Smooth muscle cell (in vitro differentiated cells): Measurements from ENCODE around the gene RSBN1. TPM values are rescaled to one million over a fixed set of nuclear protein-coding genes. Genes with fewer than 3 reads are reported as not detected.

Experiments used
- DNase-seq: peaks from one replicate; lab custom pipeline; 2025; ENCODE audit not compliant: unreplicated experiment; lab: John Stamatoyannopoulos, UW
- H2AFZ ChIP-seq: fragments of 200-600 bp; sonication (generic); 2 replicates; pipeline ENCODE4 v1.6.0; 2016; ENCODE audit warnings: antibody characterized with exemption, low read depth, mild to moderate bottlenecking
- H3F3A ChIP-seq: fragments of 200-600 bp; sonication (generic); 2 replicates; pipeline ENCODE4 v1.6.0; 2017; ENCODE audit warnings: antibody characterized with exemption, low read depth
- H3K27ac ChIP-seq: fragments of 200-600 bp; sonication (generic); 2 replicates; pipeline ENCODE4 v1.5.1; 2016; ENCODE audit warnings: low read depth, mild to moderate bottlenecking
- H3K27me3 ChIP-seq: fragments of 200-600 bp; sonication (generic); 2 replicates; pipeline ENCODE4 v1.6.1; 2016; ENCODE audit warnings: low read depth, mild to moderate bottlenecking
- H3K36me3 ChIP-seq: fragments of 200-600 bp; sonication (generic); 2 replicates; pipeline ENCODE4 v1.5.1; 2016; ENCODE audit warnings: low read depth
- H3K4me1 ChIP-seq: fragments of 200-600 bp; sonication (generic); 2 replicates; pipeline ENCODE4 v1.5.1; 2016; ENCODE audit warnings: low read depth
- H3K4me2 ChIP-seq: fragments of 200-600 bp; sonication (generic); 2 replicates; pipeline ENCODE4 v1.6.0; 2016; ENCODE audit warnings: mild to moderate bottlenecking
- H3K4me3 ChIP-seq: fragments of 200-600 bp; sonication (generic); 2 replicates; pipeline ENCODE4 v1.5.1; 2016; ENCODE audit warnings: mild to moderate bottlenecking
- H3K79me2 ChIP-seq: fragments of 200-600 bp; sonication (generic); 2 replicates; pipeline ENCODE4 v1.6.0; 2016; ENCODE audit warnings: low read depth, mild to moderate bottlenecking
- H3K9ac ChIP-seq: fragments of 200-600 bp; sonication (generic); 2 replicates; pipeline ENCODE4 v1.6.0; 2016; ENCODE audit warnings: low read depth
- H3K9me3 ChIP-seq: fragments of 200-600 bp; sonication (generic); replicated peaks from 2 replicates; pipeline ENCODE4 v1.5.1; 2016; ENCODE audit warnings: low read depth
- H4K20me1 ChIP-seq: fragments of 200-600 bp; sonication (generic); 2 replicates; pipeline ENCODE4 v1.6.0; 2016; ENCODE audit warnings: low read depth
- WGBS: methylation state at CpG from one replicate; pipeline ENCODE4 v1.1.7; 2016; ENCODE audit warnings: low lambda C conversion rate; 5-methylcytosine and 5-hydroxymethylcytosine counted together
- polyA plus RNA-seq: library from polyadenylated mRNA; unstranded; fragments of >200 nt; fragmentation: Nextera tagmentation; extraction: Ambion mirVana; gene quantifications from 2 replicates; pipeline ENCODE4 v1.2.1, GENCODE V29; 2016
- total RNA-seq: library from RNA; depleted of rRNA; stranded (reverse); fragments of >200 nt; gene quantifications from 2 replicates; pipeline ENCODE4 v1.2.3, GENCODE V29; 2014
- TF ChIP-seq, protein P1 (sequence below): fragments of 200-600 bp; sonication (generic); IDR thresholded peaks from 2 replicates; pipeline ENCODE4 v1.5.1; 2017; ENCODE audit warnings: borderline replicate concordance, mild to moderate bottlenecking, antibody characterized with exemption; ENCODE audit not compliant: insufficient read depth, poor library complexity, severe bottlenecking

RSBN1 gene
- total and polyA plus RNA-seq, 2 experiments from 2014 or later: 9.0 to 18.3 TPM

GRCh38 chr1:113768916-113769600 is 43.2 kb downstream of the RSBN1 start:
- Histone ChIP-seq H3K79me2 (peaks cover 22% of the 10 kb centered on the region), H3K36me3 (no peaks in the 10 kb centered on the region), H3K4me2 (no peak overlapping the region), H2AFZ (no peak overlapping the region), H3K9me3 (no peaks in the 10 kb centered on the region), H3K27me3 (no peaks in the 10 kb centered on the region), H3K4me3 (no peak overlapping the region), H3K27ac (no peak overlapping the region), H3K9ac (no peak overlapping the region), H3F3A (no peaks in the 10 kb centered on the region), H4K20me1 (peaks cover 8% of the 10 kb centered on the region), H3K4me1 (peaks cover 34% of the 10 kb centered on the region)
- 97% methylated on average over 1 of the region's 1 CpG for WGBS
- no peak for DNase-seq
- TF ChIP-seq, protein P1, sequence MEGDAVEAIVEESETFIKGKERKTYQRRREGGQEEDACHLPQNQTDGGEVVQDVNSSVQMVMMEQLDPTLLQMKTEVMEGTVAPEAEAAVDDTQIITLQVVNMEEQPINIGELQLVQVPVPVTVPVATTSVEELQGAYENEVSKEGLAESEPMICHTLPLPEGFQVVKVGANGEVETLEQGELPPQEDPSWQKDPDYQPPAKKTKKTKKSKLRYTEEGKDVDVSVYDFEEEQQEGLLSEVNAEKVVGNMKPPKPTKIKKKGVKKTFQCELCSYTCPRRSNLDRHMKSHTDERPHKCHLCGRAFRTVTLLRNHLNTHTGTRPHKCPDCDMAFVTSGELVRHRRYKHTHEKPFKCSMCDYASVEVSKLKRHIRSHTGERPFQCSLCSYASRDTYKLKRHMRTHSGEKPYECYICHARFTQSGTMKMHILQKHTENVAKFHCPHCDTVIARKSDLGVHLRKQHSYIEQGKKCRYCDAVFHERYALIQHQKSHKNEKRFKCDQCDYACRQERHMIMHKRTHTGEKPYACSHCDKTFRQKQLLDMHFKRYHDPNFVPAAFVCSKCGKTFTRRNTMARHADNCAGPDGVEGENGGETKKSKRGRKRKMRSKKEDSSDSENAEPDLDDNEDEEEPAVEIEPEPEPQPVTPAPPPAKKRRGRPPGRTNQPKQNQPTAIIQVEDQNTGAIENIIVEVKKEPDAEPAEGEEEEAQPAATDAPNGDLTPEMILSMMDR: no peak

DNA sequence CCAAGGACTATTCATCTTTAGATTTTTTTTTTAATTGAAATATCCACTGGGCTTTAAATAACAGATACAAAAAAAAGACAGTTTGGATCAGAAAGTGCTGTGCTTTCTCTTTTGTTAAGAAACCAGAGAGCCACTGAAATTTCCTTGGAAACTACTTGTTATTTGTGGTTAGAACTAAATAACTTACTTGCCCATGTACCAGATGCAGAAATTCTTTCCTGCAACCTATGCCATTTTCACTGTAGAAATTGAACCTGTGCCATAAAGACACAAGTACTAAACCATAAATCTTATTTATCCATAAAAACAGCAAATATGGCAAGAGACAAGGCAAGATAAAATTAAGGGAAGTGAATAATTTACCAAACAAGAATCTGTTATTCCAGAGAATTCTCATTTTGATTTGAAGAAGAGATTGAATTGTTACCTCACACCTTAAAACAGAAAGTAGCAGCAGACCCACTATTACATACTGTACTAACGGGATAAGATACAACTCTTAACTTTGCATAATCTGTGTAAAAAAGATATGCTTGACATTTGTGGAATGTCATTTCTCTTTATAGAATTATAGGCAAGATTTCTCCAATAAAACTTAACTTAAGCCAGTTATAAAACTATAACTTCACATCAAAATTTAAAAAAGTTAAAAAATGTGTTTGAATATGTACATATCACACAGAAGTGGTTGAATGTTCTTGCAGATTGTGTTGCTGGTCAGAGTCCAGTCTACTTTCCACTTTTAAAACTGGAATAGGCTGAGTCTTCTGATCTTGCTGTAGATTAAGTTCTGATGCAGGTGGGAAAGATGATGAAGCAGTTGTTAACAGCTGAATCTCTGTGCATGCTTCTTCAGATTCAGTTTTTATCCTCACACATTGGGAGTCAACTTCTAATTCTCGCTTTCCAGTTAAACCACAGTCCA is 46.7 kb downstream of the RSBN1 start:
- Histone ChIP-seq H3K36me3 (no peaks in the 10 kb centered on the region), H2AFZ (no peak overlapping the region), H3K4me2 (no peak overlapping the region), H3K9ac (no peak overlapping the region), H3K4me1 (peaks cover 30% of the 10 kb centered on the region), H3K27ac (no peak overlapping the region), H3K79me2 (peaks cover 4% of the 10 kb centered on the region), H3K4me3 (no peak overlapping the region), H3K9me3 (no peaks in the 10 kb centered on the region), H3F3A (no peaks in the 10 kb centered on the region), H4K20me1 (peaks cover 3% of the 10 kb centered on the region), H3K27me3 (no peaks in the 10 kb centered on the region)
- TF ChIP-seq, protein P1: no peak
- no peak for DNase-seq
- WGBS: 97% methylated on average over 2 of the region's 2 CpGs

GRCh38 chr1:113763661-113764060 is 48.6 kb downstream of the RSBN1 start:
- no peak overlapping the region for H3K27ac ChIP-seq
- H3K27me3 ChIP-seq: no peaks in the 10 kb centered on the region
- H4K20me1 ChIP-seq: no peaks in the 10 kb centered on the region
- DNase-seq: no peak
- no peak overlapping the region for H2AFZ ChIP-seq
- H3K9ac ChIP-seq: no peak overlapping the region
- no peak overlapping the region for H3K4me3 ChIP-seq
- H3K4me2 ChIP-seq: no peak overlapping the region
- H3K79me2 ChIP-seq: no peaks in the 10 kb centered on the region
- no peaks in the 10 kb centered on the region for H3K36me3 ChIP-seq
- peaks cover 1% of the 10 kb centered on the region for H3F3A ChIP-seq
- H3K9me3 ChIP-seq: no peaks in the 10 kb centered on the region
- peaks cover 15% of the 10 kb centered on the region for H3K4me1 ChIP-seq
- TF ChIP-seq, protein P1: no peak
- WGBS: 87% methylated on average over 2 of the region's 2 CpGs
